ENCODE measurements around the gene MCL1.

Gene MCL1

DNA sequence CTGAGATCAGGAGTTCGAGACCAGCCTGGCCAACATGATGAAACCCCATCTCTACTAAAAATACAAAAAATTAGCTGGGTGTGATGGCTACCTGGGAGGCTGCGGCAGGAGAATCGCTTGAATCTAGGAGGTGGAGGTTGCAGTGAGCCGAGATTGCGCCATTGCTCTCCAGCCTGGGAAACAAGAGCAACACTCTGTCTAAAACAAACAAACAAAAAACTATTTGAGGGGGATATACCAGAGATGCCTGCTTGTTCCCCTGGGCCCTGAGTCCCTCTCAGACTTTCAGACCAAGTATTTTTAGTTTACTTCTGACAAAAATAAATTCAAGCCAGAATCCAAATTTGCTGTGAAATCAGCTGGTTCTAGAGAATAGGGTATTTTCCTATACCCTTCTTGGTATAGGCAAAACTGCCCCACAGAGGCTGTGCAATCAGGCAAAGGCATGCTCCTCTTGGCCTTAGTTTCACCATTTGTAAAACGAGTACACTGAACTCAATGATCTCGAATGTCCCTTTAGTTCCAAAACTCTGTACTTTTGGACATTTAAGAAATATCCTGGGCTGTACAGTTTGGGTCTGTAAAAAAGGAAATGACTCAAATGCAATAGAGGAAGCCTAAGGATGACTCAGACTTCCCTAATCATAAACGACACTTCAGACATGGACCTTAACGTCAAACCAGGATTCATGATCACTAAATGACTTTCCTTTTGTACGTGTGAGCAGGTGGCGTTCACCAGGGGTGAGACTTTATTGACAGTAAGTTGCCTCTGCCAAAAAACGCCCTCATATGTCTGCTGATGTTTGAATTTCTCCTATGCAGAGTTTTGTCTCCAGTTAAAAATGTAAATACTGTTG lies 33.9 kb upstream of the MCL1 start (continued):
- TF ChIP-seq ZNF423 (tag by site-specific recombination; IDR thresholded peaks at IDR 0.05) (no peak), ZNF366 (tag by site-specific recombination; conservative IDR thresholded peaks at IDR 0.05) (peak; percentile 76), GLI4 (tag by site-specific recombination; IDR thresholded peaks at IDR 0.05) (no peak), ZXDB (tag by site-specific recombination; IDR thresholded peaks at IDR 0.05) (0 out of 2 replicates have a peak, but pooled peaks have one; percentile 40), PRDM1 (tag by site-specific recombination; IDR thresholded peaks at IDR 0.05) (peak; percentile 59), TSHZ1 (tag by site-specific recombination; IDR thresholded peaks at IDR 0.05; ENCODE audit: borderline replicate concordance) (peak; percentile 61; the same call in 1 of the 2 replicates), ZNF416 (tag by site-specific recombination; IDR thresholded peaks at IDR 0.05) (no peak), ZNF629 (tag by site-specific recombination; IDR thresholded peaks at IDR 0.05) (peak; percentile 96), ZNF362 (tag by site-specific recombination; IDR thresholded peaks at IDR 0.05) (no peak), ZBTB17 (tag by site-specific recombination; IDR thresholded peaks at IDR 0.05) (peak; percentile 39), ZNF350 (tag by site-specific recombination; IDR thresholded peaks at IDR 0.05) (no peak), ZNF473 (tag by site-specific recombination; IDR thresholded peaks at IDR 0.05) (no peak), ZNF707 (tag by site-specific recombination; IDR thresholded peaks at IDR 0.05) (no peak), OSR2 (tag by site-specific recombination; IDR thresholded peaks at IDR 0.05) (peak; percentile 44; the same call in 1 of the 2 replicates), ZNF518A (tag by site-specific recombination; conservative IDR thresholded peaks at IDR 0.05; ENCODE audit: low read depth) (0 out of 2 replicates have a peak, but pooled peaks have one; percentile 15), ZNF76 (tag by site-specific recombination; IDR thresholded peaks at IDR 0.05; ENCODE audit: borderline replicate concordance, low read depth) (no peak), ZNF16 (tag by site-specific recombination; IDR thresholded peaks at IDR 0.05; ENCODE audit: low read depth) (no peak), ZNF10 (tag by site-specific recombination; IDR thresholded peaks at IDR 0.05) (peak; percentile 65; the same call in 1 of the 2 replicates), ZNF623 (tag by site-specific recombination; IDR thresholded peaks at IDR 0.05) (no peak), SP7 (tag by site-specific recombination; IDR thresholded peaks at IDR 0.05) (peak; percentile 75), ZNF521 (tag by site-specific recombination; IDR thresholded peaks at IDR 0.05) (no peak), ZNF626 (tag by site-specific recombination; IDR thresholded peaks at IDR 0.05) (no peak), ZNF211 (tag by site-specific recombination; IDR thresholded peaks at IDR 0.05; ENCODE audit: low read depth) (no peak)
- TF ChIP-seq, protein P1, sequence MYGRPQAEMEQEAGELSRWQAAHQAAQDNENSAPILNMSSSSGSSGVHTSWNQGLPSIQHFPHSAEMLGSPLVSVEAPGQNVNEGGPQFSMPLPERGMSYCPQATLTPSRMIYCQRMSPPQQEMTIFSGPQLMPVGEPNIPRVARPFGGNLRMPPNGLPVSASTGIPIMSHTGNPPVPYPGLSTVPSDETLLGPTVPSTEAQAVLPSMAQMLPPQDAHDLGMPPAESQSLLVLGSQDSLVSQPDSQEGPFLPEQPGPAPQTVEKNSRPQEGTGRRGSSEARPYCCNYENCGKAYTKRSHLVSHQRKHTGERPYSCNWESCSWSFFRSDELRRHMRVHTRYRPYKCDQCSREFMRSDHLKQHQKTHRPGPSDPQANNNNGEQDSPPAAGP (tag by site-specific recombination; IDR thresholded peaks at IDR 0.05), result peak; percentile 77
- TF ChIP-seq, protein P2, sequence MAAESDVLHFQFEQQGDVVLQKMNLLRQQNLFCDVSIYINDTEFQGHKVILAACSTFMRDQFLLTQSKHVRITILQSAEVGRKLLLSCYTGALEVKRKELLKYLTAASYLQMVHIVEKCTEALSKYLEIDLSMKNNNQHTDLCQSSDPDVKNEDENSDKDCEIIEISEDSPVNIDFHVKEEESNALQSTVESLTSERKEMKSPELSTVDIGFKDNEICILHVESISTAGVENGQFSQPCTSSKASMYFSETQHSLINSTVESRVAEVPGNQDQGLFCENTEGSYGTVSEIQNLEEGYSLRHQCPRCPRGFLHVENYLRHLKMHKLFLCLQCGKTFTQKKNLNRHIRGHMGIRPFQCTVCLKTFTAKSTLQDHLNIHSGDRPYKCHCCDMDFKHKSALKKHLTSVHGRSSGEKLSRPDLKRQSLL (tag by site-specific recombination; IDR thresholded peaks at IDR 0.05), result no peak
- TF ChIP-seq, protein P3, sequence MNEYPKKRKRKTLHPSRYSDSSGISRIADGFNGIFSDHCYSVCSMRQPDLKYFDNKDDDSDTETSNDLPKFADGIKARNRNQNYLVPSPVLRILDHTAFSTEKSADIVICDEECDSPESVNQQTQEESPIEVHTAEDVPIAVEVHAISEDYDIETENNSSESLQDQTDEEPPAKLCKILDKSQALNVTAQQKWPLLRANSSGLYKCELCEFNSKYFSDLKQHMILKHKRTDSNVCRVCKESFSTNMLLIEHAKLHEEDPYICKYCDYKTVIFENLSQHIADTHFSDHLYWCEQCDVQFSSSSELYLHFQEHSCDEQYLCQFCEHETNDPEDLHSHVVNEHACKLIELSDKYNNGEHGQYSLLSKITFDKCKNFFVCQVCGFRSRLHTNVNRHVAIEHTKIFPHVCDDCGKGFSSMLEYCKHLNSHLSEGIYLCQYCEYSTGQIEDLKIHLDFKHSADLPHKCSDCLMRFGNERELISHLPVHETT (tag by site-specific recombination; IDR thresholded peaks at IDR 0.05), result peak; percentile 57; the same call in 1 of the 2 replicates

Measured in HEK293 (cell line).